NCI-H2081 (cell line): ENCODE data around the gene CEP295NL.
A peak's percentile ranks its signal among the peaks of the same experiment; 100 is the strongest.

Source experiments
- DNase-seq, 2 experiments: peaks; one replicate each; lab custom pipeline; 2025; lab: John Stamatoyannopoulos, UW

Gene CEP295NL

GRCh38 chr17:78864117-78864516 is 38.9 kb downstream of the CEP295NL start:
- no peak for DNase-seq

DNA sequence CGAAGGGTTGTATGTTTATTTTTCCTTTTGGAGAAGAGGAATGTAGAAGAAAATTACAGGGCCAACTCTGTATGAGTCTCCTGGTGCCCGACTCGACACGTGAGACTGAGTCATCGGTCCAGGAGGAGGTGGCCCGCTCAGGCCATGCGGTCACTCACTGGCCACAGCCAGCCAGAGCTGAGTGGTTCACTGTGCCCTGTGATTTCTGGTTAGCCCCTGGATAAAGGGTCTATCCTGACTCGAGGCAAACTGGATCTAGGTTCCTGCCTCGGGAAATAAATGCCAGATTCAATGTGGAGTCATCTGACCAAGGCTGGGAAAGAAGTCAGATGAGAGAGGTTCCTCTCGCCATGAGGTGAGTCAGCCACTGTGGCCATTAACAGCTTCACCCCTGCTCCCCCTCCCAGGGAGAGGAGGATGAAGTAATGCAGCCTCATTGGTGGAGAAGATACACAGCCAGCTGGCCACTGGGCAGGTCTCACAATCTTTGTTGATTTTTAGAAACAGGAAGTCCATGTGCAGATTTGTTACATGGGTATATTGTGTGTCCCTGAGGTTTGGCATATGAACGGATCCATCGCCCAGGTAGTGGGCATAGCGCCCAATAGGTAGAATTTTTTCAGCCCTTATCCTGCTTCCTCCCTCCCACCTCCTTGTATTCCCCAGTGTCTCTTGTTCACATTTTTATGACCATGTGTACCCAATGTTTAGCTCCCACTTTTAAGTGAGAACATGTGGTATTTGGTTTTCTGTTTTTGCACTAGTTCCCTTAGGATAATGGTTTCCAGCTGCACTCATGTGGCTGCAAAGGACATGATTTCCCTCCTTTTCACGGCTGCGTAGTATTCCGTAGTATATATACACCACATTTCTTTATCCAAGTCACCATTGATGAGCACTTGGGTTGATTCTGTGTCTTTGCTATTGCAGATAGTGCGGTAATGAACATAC is 40.7 kb downstream of the CEP295NL start:
- DNase-seq, result peak in 1 of 2 experiments; percentile 22

DNA sequence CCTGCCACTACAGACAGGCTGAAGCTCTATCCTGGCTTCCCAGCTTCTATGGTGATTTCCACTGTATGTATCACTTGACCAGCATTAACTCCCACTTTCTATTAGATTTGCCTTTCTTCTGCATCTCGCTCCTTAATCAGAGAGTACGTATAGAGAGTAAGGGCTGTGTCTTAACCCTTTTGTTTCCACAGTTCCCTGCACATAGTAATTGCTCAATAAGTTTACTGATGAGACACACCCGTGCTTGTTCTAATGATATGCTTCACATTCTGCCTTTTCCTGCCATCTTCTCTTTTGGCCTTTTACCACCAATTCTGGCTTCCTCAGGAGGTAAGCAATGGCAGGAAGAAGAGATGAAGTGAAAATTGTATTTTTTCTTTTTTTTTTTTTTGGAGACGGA is 41.8 kb downstream of the CEP295NL start:
- no peak for DNase-seq

DNA sequence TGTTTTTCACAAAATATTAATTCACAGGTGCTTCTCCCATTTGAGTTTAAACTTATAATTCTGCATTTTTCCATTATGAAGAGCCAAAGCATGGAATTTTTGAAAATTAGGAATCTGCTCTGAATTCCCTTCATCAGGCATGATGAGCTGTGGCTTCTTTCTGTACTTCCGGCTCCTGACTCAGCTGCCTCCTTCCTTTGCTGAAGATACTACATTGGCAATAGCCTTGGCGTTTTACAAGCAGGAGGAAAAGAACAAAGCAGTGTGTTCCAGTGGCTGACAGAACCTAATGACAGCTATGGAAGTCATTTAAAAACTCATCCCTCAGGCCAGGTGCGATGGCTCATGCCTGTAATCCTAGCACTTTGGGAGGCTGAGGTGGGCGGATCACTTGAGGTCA is 44.0 kb downstream of the CEP295NL start:
- DNase-seq, result no peak

- DNase-seq, result no peak
These were observed 45.7 kb downstream of the CEP295NL start for GRCh38 chr17:78857266-78857665.

- DNase-seq, result no peak
These were observed 47.3 kb downstream of the CEP295NL start for GRCh38 chr17:78855561-78856165.

DNA sequence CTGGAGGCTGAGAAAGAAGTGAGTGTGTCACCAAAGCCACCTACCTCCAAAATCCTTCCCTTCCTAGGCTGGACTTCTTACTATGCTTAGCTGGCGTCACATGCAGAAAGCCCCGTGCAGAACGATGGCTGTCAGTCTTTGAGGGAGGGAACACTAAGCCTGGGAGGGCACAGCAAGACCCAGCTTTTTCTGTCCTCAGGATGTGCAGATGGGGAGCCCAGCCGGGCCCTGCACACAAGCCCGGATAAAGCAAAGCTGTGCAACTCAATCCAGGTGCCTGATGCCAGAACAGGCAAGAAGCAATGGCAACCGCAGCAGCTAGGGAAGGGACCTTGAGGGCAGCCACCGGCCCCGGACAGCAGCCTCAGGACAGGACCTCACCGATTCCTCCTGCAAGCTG is 48.5 kb downstream of the CEP295NL start:
- no peak for DNase-seq

GRCh38 chr17:78853926-78854394 is 49.0 kb downstream of the CEP295NL start:
- no peak for DNase-seq

DNA sequence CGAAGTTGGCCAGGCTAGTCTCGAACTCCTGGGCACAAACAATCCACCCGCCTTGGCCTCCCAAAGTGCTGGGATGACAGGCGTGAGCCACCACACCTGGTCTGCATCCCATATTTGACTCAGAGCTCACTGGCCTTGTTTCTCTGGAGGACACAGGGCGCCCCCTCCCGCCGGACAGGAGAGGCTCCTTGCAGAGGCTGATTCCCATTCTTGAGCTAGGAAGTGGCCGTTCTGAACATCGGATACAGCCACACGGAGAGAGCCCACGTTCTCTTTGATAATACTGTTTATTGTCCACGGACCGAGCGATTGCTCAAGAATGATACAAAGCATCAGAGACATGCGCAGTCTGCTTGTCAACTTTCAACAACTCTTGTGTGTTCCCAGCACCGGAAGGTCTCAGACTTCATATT is 50.3 kb downstream of the CEP295NL start:
- no peak for DNase-seq

- no peak for DNase-seq
These were observed 54.0 kb downstream of the CEP295NL start for GRCh38 chr17:78849026-78849425.

- no peak for DNase-seq
These were observed 55.9 kb downstream of the CEP295NL start for GRCh38 chr17:78847052-78847451.

- DNase-seq, result no peak
These were observed 58.5 kb downstream of the CEP295NL start for GRCh38 chr17:78844301-78845005.

- peak; percentile 22 to 53 for DNase-seq
These were observed 60.0 kb downstream of the CEP295NL start for GRCh38 chr17:78842881-78843565.

DNA sequence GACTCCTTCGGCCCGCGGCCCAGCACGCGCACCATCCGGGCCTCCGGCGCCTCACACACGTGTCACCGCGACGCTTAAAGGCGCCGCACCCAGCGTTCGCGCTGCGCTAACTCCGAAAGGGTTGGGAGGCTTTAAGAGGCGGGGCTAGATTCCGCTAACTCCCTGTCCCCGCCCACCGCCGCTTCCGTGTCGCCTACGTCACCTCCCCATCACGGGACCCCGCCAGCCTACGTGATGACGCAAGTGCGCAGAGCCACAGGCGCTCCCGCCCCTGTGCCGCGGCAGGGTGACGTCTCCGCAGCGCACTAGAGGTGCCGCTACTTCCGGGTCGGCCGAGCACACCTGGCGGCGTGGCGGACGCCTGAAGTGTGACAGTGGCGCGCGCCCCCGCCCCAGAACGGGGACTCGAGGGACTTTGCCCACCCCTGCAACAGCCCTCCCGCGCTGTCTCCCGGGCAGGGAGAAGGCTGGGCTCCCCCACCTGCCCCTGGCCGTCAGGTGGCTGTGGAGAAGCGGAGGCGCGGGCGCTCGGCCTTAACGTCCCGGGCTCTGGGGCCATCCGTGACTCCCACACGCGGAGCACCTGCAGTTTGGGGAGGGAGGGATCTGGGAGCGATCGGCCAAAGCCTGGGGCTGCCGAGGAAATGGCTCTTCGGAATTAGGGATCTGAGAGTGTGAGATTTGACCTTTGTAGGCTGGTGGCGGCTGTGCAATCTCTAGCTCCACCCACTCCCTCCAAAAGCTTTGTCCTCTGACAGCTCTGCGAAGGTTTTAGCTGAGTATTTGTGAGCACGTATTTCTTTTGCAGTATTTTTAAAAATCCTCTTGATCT is 62.0 kb downstream of the CEP295NL start, which contains the start of gene USP36:
TSS of gene USP36 (minus strand) at position 35 of the 832 bp plus-strand sequence. CDS start 4,451 bp downstream, outside the sequence.
- peak; percentile 100 for DNase-seq
